Panc1 (cell line): ENCODE results near the gene MFF.

ENCODE experiments used
- CTCF ChIP-seq: fragments of 450-650 bp; IDR thresholded peaks from 2 replicates; pipeline ENCODE4 v1.5.1; 2017; ENCODE audit warnings: mild to moderate bottlenecking
- POLR2AphosphoS5 ChIP-seq: IDR thresholded peaks from 2 replicates; pipeline ENCODE4 v1.6.1; 2012; ENCODE audit warnings: mild to moderate bottlenecking, low read depth, low read length, moderate library complexity
- REST ChIP-seq, 2 experiments: IDR thresholded peaks; 2 replicates each; pipeline ENCODE4 v1.6.1; 2011 to 2012; ENCODE audit warnings: low read depth in 2 of 2, control low read depth in 1 of 2, low read length in 1 of 2, mild to moderate bottlenecking in 1 of 2, moderate library complexity in 1 of 2; ENCODE audit not compliant: insufficient read depth in 1 of 2
- SIN3A ChIP-seq: IDR thresholded peaks from 2 replicates; pipeline ENCODE4 v1.6.1; 2012; ENCODE audit warnings: low read depth, mild to moderate bottlenecking, low read length, moderate library complexity, borderline replicate concordance; ENCODE audit not compliant: insufficient read depth
- TCF7L2 ChIP-seq: IDR thresholded peaks from 2 replicates; pipeline ENCODE4 v1.6.1; 2011; ENCODE audit warnings: mild to moderate bottlenecking, low read depth, low read length, inconsistent platforms

- TF ChIP-seq CTCF, result no peak
- no peak for TF ChIP-seq TCF7L2
- no peak for TF ChIP-seq POLR2AphosphoS5
- TF ChIP-seq SIN3A, result no peak
- TF ChIP-seq REST (IDR thresholded peaks at IDR 0.05; ENCODE audit: insufficient read depth in 1 of 2, low read depth in 2 of 2, low read length in 1 of 2), result no peak
Observed at GRCh38 chr2:227312579-227312978, 12.5 kb upstream of the MFF start.
